ENCODE data around the gene C1QTNF12.

GRCh38 chr1:1207571-1207892, 39.0 kb downstream of the C1QTNF12 start:
- TF ChIP-seq POLR2AphosphoS5 (IDR thresholded peaks at IDR 0.05; ENCODE audit: low read depth) (no peak), EZH2phosphoT487 (IDR thresholded peaks at IDR 0.05; ENCODE audit: unreplicated experiment) (no peak), CTCF (conservative IDR thresholded peaks at IDR 0.05; ENCODE audit: low read depth in 2 of 2) (no peak), EZH2 (IDR thresholded peaks at IDR 0.05; ENCODE audit: low read depth, unreplicated experiment) (no peak), CREB1 (CRISPR knock-in tag; IDR thresholded peaks at IDR 0.05; ENCODE audit: low read depth) (no peak), STAT1 (IDR thresholded peaks at IDR 0.05; ENCODE audit: unreplicated experiment) (no peak), ZNF331 (CRISPR knock-in tag; IDR thresholded peaks at IDR 0.05; ENCODE audit: low read depth) (no peak), JUNB (IDR thresholded peaks at IDR 0.05; ENCODE audit: unreplicated experiment) (no peak), ZNF462 (CRISPR knock-in tag; IDR thresholded peaks at IDR 0.05) (no peak), ETS1 (IDR thresholded peaks at IDR 0.05) (no peak), NANOG (IDR thresholded peaks at IDR 0.05; ENCODE audit: borderline replicate concordance) (no peak), ZNF114 (CRISPR knock-in tag; IDR thresholded peaks at IDR 0.05) (no peak)
- TF ChIP-seq, protein P1, sequence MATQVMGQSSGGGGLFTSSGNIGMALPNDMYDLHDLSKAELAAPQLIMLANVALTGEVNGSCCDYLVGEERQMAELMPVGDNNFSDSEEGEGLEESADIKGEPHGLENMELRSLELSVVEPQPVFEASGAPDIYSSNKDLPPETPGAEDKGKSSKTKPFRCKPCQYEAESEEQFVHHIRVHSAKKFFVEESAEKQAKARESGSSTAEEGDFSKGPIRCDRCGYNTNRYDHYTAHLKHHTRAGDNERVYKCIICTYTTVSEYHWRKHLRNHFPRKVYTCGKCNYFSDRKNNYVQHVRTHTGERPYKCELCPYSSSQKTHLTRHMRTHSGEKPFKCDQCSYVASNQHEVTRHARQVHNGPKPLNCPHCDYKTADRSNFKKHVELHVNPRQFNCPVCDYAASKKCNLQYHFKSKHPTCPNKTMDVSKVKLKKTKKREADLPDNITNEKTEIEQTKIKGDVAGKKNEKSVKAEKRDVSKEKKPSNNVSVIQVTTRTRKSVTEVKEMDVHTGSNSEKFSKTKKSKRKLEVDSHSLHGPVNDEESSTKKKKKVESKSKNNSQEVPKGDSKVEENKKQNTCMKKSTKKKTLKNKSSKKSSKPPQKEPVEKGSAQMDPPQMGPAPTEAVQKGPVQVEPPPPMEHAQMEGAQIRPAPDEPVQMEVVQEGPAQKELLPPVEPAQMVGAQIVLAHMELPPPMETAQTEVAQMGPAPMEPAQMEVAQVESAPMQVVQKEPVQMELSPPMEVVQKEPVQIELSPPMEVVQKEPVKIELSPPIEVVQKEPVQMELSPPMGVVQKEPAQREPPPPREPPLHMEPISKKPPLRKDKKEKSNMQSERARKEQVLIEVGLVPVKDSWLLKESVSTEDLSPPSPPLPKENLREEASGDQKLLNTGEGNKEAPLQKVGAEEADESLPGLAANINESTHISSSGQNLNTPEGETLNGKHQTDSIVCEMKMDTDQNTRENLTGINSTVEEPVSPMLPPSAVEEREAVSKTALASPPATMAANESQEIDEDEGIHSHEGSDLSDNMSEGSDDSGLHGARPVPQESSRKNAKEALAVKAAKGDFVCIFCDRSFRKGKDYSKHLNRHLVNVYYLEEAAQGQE (IDR thresholded peaks at IDR 0.05; ENCODE audit: unreplicated experiment), result no peak
